GM21576 (cell line): ENCODE data around the gene B4GALNT4.
"Not testable (repeated sequence)": the region's sequence is repeated elsewhere in the genome, so short reads cannot be mapped to it uniquely, and the experiment has no call there.

Experiments used
- ATAC-seq: cut with Tn5 transposase; IDR thresholded peaks from one replicate; pipeline ENCODE4 v1.9.1; 2021; ENCODE audit warnings: mild to moderate bottlenecking, moderate library complexity; ENCODE audit not compliant: unreplicated experiment

B4GALNT4 gene

GRCh38 chr11:369336-370018 is at the start of gene B4GALNT4:
Gene B4GALNT4 (plus strand): TSS chr11:369499. CDS start chr11:369804, 305 bp downstream.
- no peak for ATAC-seq

- ATAC-seq: not testable (repeated sequence)
Observed at GRCh38 chr11:319888-320273, 49.4 kb upstream of the B4GALNT4 start.

GRCh38 chr11:324156-324555 is 45.1 kb upstream of the B4GALNT4 start:
- no peak for ATAC-seq

- not testable (repeated sequence) for ATAC-seq
Observed at GRCh38 chr11:324593-325517, 44.4 kb upstream of the B4GALNT4 start.

GRCh38 chr11:325796-326591 is 43.3 kb upstream of the B4GALNT4 start:
- no peak for ATAC-seq

GRCh38 chr11:326592-326841 is 42.8 kb upstream of the B4GALNT4 start:
- ATAC-seq: no peak

- peak; percentile 69 for ATAC-seq
Observed at GRCh38 chr11:326842-327580, 42.3 kb upstream of the B4GALNT4 start.

- ATAC-seq: no peak
Observed at GRCh38 chr11:327581-327923, 41.7 kb upstream of the B4GALNT4 start.

- ATAC-seq: no peak
Observed at GRCh38 chr11:328012-328411, 41.3 kb upstream of the B4GALNT4 start.

GRCh38 chr11:328516-329100 is 40.7 kb upstream of the B4GALNT4 start:
- not testable (repeated sequence) for ATAC-seq

GRCh38 chr11:329886-330253 is 39.4 kb upstream of the B4GALNT4 start:
- no peak for ATAC-seq

GRCh38 chr11:330307-330693 is 39.0 kb upstream of the B4GALNT4 start:
- no peak for ATAC-seq

GRCh38 chr11:330694-331357 is 38.5 kb upstream of the B4GALNT4 start:
- no peak for ATAC-seq

- ATAC-seq: no peak
Observed at GRCh38 chr11:331358-332060, 37.8 kb upstream of the B4GALNT4 start.

GRCh38 chr11:332651-333480 is 36.4 kb upstream of the B4GALNT4 start:
- ATAC-seq: no peak

GRCh38 chr11:333616-334263 is 35.6 kb upstream of the B4GALNT4 start:
- not testable (repeated sequence) for ATAC-seq

GRCh38 chr11:334264-334994 is 34.9 kb upstream of the B4GALNT4 start:
- ATAC-seq: no peak
